Upper lobe of left lung (tissue), 6 donors: ENCODE data around the gene KARS1. TPM values are rescaled to one million over a fixed set of nuclear protein-coding genes. Genes with fewer than 3 reads are reported as not detected.
A peak's percentile ranks its signal among the peaks of the same experiment; 100 is the strongest.

Source experiments
- ATAC-seq, 2 donors: fragments of 200-7000 bp; cut with Tn5 transposase; one replicate each; pipeline ENCODE4 v1.9.1; 2022; ENCODE audit warnings: mild to moderate bottlenecking in 2 of 2, moderate library complexity in 2 of 2; ENCODE audit not compliant: low FRiP score in 2 of 2
- DNase-seq, 2 donors: peaks; one replicate each; pipeline ENCODE4 v3.0.0-alpha.2; 2019 to 2020
- H3K27ac ChIP-seq, 4 donors: fragments of 200-600 bp; sonication (generic); one replicate each; pipeline ENCODE4 v1.5.1; 2016 to 2019
- H3K27me3 ChIP-seq, 4 donors: fragments of 200-600 bp; sonication (generic); one replicate each; pipeline ENCODE4 v1.5.1; 2017 to 2019
- H3K36me3 ChIP-seq, 4 donors: fragments of 200-600 bp; sonication (generic); one replicate each; pipeline ENCODE4 v1.5.1; 2016 to 2019
- H3K4me1 ChIP-seq, 4 donors: fragments of 200-600 bp; sonication (generic); one replicate each; pipeline ENCODE4 v1.5.1; 2018 to 2019
- H3K4me3 ChIP-seq, 4 donors: fragments of 200-600 bp; sonication (generic); one replicate each; pipeline ENCODE4 v1.5.1; 2017 to 2019; ENCODE audit warnings: mild to moderate bottlenecking in 2 of 4, moderate library complexity in 1 of 4
- H3K9me3 ChIP-seq, 4 donors: fragments of 200-600 bp; sonication (generic); one replicate each; pipeline ENCODE4 v1.5.1; 2018 to 2019
- CTCF ChIP-seq, 6 experiments: fragments of 450-650 bp in 4 of 6; fragments of 200-600 bp in 2 of 6; sonication (generic) in 2 of 6; IDR thresholded peaks; one replicate each; pipeline ENCODE4 v1.5.1; 2016 to 2019; ENCODE audit warnings: antibody characterized with exemption in 6 of 6
- EP300 ChIP-seq, 4 donors: sonication (generic); formaldehyde crosslinking; IDR thresholded peaks; one replicate each; pipeline ENCODE4 v1.5.1; 2017; ENCODE audit warnings: antibody characterized with exemption in 4 of 4, control low read depth in 2 of 4
- POLR2A ChIP-seq, 4 donors: fragments of 450-650 bp; IDR thresholded peaks; one replicate each; pipeline ENCODE4 v1.5.1; 2016 to 2017; ENCODE audit warnings: antibody characterized with exemption in 4 of 4, mild to moderate bottlenecking in 2 of 4
- POLR2AphosphoS5 ChIP-seq, 2 donors: sonication (generic); formaldehyde crosslinking; IDR thresholded peaks; one replicate each; pipeline ENCODE4 v1.5.1; 2017; ENCODE audit warnings: antibody characterized with exemption in 2 of 2
- WGBS, 2 donors: methylation state at CpG; one replicate each; pipeline ENCODE4 v1.1.5; 2017 to 2018; 5-methylcytosine and 5-hydroxymethylcytosine counted together
- total RNA-seq, 6 donors: library from RNA; depleted of rRNA in 4 of 6; stranded (reverse); fragments of >200 nt in 4 of 6; gene quantifications; one replicate each; pipeline versions ENCODE4 v1.1.0 to v1.2.1, GENCODE V29; 2016 to 2021
- donor health status: DM: no; HTN: no; CAD: no; lungs with moderate emphysema.
- donor health status: DM: no; HTN: yes; CAD: no; lungs with severe emphysema.

KARS1 gene
- total RNA-seq, 6 donors from 2014 or later: 59.4 to 94.2 (median 86.3) TPM

GRCh38 chr16:75628351-75628750, 19.1 kb downstream of the KARS1 start:
- no peak overlapping the region for H3K4me3 ChIP-seq
- peaks cover 8 to 12% (median 9%) of the 10 kb centered on the region in 4 donors for H3K4me1 ChIP-seq
- WGBS, 2 donors: 83 to 87% methylated on average over 4 of the region's 4 CpGs
- H3K9me3 ChIP-seq: no peaks in the 10 kb centered on the region
- TF ChIP-seq EP300 (IDR thresholded peaks at IDR 0.05): no peak
- TF ChIP-seq CTCF (IDR thresholded peaks at IDR 0.05): no peak
- no peak for TF ChIP-seq POLR2A (IDR thresholded peaks at IDR 0.05)
- no peak for TF ChIP-seq POLR2AphosphoS5 (IDR thresholded peaks at IDR 0.05)
- DNase-seq (no peak), ATAC-seq (no peak)
- H3K27me3 ChIP-seq: no peaks in the 10 kb centered on the region
- H3K27ac ChIP-seq: peak overlapping the region in 2 of 4 donors; percentile 26 to 33
- H3K36me3 ChIP-seq: peaks cover 43 to 77% (median 52%) of the 10 kb centered on the region in 4 donors

- Histone ChIP-seq H3K27ac (peak overlapping the region; percentile 6 to 42 (median 30)), H3K4me1 (peaks cover 8 to 12% (median 9%) of the 10 kb centered on the region in 4 donors), H3K36me3 (peaks cover 38 to 72% (median 47%) of the 10 kb centered on the region in 4 donors), H3K9me3 (no peaks in the 10 kb centered on the region), H3K27me3 (no peaks in the 10 kb centered on the region), H3K4me3 (no peak overlapping the region)
- 27 to 33% methylated on average over 3 of the region's 3 CpGs for WGBS, 2 donors
- DNase-seq (no peak), ATAC-seq (no peak)
- no peak for TF ChIP-seq POLR2A (IDR thresholded peaks at IDR 0.05)
- TF ChIP-seq POLR2AphosphoS5 (IDR thresholded peaks at IDR 0.05): no peak
- TF ChIP-seq EP300 (IDR thresholded peaks at IDR 0.05): no peak
- no peak for TF ChIP-seq CTCF (IDR thresholded peaks at IDR 0.05)
Measured at GRCh38 chr16:75627851-75628250, 19.6 kb downstream of the KARS1 start.

GRCh38 chr16:75626806-75627205, 20.7 kb downstream of the KARS1 start:
- Histone ChIP-seq H3K4me1 (peaks cover 14 to 19% (median 17%) of the 10 kb centered on the region in 4 donors), H3K27me3 (no peaks in the 10 kb centered on the region), H3K36me3 (peaks cover 31 to 62% (median 37%) of the 10 kb centered on the region in 4 donors), H3K4me3 (no peak overlapping the region), H3K27ac (no peak overlapping the region), H3K9me3 (no peaks in the 10 kb centered on the region)
- TF ChIP-seq CTCF (IDR thresholded peaks at IDR 0.05) (no peak), POLR2AphosphoS5 (IDR thresholded peaks at IDR 0.05) (no peak), POLR2A (IDR thresholded peaks at IDR 0.05) (no peak), EP300 (IDR thresholded peaks at IDR 0.05) (no peak)
- no peak for ATAC-seq
- 96 to 99% methylated on average over 4 of the region's 4 CpGs for WGBS, 2 donors
- DNase-seq: no peak

- 79 to 92% methylated on average over 4 of the region's 4 CpGs for WGBS, 2 donors
- peaks cover 17 to 27% (median 23%) of the 10 kb centered on the region in 4 donors for H3K4me1 ChIP-seq
- no peak overlapping the region for H3K27ac ChIP-seq
- peaks cover 14 to 43% (median 20%) of the 10 kb centered on the region in 4 donors for H3K36me3 ChIP-seq
- H3K9me3 ChIP-seq: no peaks in the 10 kb centered on the region
- no peaks in the 10 kb centered on the region for H3K27me3 ChIP-seq
- H3K4me3 ChIP-seq: no peak overlapping the region
- ATAC-seq (peak in 1 of 2 donors; percentile 27), DNase-seq (no peak)
- TF ChIP-seq CTCF (IDR thresholded peaks at IDR 0.05) (no peak), POLR2A (IDR thresholded peaks at IDR 0.05) (no peak), EP300 (IDR thresholded peaks at IDR 0.05) (no peak), POLR2AphosphoS5 (IDR thresholded peaks at IDR 0.05) (no peak)
Measured at GRCh38 chr16:75624921-75625334, 22.5 kb downstream of the KARS1 start.
